Measurements from ENCODE around the gene SLC16A11.

DNA sequence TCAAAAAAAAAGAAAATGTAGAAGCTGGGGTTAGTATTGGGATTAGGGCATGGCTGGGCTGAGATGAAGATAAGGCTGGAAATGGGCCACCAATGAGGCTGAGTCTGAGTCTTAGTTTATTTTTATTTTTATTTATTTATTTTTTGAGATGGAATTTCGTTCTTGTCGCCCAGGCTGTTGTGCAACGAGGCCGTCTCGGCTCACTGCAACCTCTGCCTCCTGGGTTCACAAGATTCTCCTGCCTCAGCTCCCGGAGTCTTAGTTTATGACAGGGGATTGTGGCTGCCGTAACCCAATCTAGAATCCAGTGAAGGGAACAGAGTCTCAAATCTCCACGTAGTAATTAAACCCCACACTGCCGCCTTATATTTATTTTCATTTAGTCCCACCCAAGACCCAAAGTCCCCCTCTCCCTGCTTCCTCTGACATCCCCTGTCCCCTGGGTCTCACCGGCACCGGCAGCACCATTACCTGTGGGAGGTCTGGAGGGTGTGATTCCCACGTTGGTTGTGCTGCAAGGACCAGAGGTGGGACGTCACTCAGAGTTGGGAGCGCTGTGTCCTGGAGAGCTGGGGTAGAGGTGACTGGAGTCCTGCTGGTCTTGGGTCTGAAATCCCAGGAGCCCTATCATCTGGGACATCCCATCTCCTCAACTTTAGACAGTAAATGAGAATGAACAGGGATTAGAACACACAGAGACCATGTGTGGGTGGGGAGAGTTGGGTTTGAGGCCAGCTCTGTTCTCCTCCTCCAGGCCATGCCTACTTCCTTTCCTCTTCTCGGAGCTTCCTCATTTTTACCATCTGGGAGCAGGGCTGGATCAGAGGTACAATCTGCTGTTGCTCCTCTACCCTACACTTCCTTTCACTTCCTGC lies 35.9 kb upstream of the SLC16A11 start, which contains the start of gene CLEC10A:
- TF ChIP-seq, protein P1, sequence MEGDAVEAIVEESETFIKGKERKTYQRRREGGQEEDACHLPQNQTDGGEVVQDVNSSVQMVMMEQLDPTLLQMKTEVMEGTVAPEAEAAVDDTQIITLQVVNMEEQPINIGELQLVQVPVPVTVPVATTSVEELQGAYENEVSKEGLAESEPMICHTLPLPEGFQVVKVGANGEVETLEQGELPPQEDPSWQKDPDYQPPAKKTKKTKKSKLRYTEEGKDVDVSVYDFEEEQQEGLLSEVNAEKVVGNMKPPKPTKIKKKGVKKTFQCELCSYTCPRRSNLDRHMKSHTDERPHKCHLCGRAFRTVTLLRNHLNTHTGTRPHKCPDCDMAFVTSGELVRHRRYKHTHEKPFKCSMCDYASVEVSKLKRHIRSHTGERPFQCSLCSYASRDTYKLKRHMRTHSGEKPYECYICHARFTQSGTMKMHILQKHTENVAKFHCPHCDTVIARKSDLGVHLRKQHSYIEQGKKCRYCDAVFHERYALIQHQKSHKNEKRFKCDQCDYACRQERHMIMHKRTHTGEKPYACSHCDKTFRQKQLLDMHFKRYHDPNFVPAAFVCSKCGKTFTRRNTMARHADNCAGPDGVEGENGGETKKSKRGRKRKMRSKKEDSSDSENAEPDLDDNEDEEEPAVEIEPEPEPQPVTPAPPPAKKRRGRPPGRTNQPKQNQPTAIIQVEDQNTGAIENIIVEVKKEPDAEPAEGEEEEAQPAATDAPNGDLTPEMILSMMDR (IDR thresholded peaks at IDR 0.05 in 8 of 11, conservative IDR thresholded peaks at IDR 0.05 in 3 of 11), result no peak
- no peak for TF ChIP-seq POLR2A (IDR thresholded peaks at IDR 0.05)
